Measurements from ENCODE around the gene PCDH9.

Gene PCDH9

DNA sequence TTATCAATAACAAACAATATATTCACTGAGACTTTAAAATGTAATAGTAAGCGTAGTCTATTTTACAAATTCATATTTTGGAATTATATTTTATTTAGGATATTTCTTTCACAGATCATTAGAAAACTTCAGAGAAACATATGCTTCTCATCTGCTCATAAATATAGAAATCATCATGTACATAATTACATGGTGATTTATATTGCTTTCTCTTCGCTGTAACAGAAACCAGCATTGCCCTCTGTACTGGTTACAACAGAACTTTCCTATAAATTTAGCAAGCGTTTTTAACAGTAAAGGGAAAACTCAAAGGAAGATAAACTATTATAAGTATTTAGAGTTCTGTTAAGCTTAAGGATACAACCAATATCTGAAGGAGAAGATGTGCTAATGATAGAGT is 672.8 kb downstream of the PCDH9 start:
- DNase-seq = no peak

DNA sequence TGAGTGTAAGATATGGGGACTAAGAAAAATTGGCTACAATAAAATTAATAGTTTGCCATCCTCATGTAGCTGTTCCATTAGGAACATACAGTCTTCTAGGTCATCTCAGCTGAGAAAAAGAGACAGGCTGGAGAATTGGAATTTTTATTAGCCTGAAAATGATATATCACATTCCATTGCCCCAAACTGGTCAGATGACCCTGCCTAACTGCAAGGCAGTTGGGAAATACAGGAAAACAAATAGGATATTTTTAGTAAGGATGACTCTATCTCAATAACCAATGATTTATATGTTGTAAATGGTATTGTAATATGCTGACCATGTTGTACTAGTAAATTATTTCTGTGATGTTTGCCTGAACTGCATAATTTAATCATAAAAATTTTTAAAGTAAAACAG is 673.8 kb downstream of the PCDH9 start:
- no peak for DNase-seq

DNA sequence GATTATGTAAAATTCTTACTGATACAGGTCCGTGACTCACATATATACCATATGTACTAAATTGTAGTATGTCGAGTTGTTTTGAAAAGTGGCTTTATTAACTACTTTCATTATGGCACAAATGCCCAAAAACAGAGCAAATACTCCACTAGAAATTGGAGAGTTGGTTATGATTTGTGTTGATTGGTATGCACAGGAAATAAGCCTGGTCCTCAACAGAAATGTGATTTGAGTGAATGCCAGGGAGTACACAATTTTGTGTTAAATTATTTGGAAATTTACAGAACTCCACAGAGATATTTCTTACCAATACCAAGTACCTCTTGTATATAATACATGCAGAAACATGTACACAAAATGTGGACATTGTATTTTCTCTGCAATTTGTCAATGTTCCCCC is 676.7 kb downstream of the PCDH9 start:
- no peak for DNase-seq

DNA sequence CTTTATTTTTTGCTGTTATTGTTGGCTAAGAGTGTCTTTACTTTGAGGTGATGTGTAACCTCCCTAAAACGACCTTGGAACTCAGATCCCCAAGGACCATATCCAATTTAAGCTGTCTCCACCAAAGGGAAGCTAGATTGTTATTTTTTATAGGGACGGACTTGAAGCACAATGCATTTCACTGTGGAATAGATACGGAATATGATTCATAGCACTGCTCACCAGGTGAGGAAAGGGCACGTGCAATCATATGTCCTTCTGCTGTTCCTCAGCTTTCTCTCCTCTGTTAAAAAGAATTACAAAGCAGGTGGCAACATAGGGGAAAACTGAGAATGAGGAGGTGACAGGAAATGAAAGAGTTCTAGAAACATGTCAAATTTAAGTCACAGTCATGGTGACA is 679.0 kb downstream of the PCDH9 start:
- no peak for DNase-seq

DNA sequence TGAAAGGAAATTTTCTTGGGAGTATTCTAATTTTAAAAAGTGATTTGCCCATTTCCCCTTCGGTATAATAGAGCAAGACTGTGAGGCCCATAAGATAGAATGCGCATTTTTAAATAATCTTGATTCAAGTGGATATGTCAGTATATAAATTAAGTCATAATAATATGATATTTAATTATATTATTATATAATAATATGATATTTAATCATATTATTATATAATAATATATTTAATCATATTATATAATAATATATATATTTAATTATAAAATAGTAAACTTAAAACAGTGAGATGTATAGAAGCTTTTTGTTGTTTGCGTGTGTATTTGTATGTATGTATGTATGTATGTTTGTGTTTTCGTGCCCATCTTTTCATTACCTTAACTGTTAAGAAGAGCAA is 682.5 kb downstream of the PCDH9 start:
- DNase-seq = no peak

DNA sequence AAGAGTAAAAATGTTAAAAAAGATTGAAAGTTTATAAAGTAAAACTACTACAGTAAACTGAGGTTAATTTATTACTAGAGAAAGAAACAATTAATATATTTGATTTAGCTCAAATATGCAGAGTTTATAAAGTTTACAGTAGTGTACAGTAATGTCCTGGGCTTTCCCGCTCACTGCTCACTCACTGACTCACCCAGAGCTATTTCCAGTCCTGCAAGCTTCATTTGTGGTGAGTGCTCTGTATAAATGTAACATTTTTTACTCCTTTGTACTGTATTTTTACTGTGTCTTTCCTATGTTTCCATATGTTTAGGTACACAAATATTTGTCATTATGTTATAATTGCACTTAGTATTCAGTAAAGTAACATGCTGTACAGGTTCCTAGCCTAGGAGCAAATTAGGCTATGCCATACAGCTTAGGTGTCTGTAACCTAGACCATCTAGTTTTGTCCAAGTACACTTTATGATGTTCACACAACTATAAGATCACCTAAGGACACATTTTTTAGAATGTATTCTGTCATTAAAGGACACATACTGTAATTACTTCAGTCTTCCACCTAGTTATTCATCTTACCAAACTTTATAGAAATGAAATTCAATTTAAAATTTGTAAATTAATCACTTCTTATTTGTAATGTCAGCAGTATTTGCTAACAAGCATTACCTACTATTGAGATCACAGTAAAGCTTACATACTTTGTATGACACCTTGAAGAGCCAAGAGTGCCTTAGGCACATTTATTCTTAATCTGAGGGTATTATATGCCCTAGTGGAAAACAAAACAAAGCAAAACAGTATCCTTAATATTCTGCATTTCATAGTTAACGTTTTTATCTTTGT is 683.4 kb downstream of the PCDH9 start:
- no peak for DNase-seq

DNA sequence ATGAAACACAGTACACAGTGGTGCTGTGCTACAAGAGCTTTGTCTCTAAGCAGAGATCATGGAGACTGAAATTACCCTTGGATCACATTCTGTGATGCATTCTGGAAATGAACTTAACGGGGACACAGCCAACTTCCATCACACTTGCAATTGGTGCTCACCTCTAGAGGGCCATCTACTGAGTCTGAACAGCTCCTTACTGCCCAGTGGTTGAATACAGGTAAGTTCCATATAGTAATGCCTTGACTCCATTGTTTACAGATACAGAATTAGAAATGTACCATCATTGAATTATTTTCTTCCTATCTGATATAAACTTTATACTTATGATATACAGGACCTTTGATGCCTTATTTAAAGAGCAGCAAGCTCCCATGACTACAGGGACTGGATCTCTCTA is 686.4 kb downstream of the PCDH9 start:
- DNase-seq = no peak

DNA sequence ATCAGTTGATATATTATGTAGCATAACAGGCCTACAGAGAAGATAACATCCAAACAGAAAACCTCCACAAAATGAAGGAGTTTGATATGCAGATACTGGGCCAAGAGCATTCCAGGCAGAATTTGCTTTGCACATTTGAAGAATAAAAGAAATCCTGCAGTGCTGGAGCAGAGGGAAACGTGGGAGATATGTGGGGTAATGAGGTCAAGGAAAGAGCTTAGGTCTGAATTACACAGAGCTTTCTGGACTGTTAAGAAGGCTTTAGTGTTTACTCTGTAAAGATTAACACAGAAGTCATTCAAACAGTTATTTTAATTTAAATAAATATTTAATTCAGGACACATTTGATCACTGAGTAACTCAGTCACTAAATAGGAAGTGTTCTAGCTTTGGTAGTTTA is 692.7 kb downstream of the PCDH9 start:
- no peak for DNase-seq

DNA sequence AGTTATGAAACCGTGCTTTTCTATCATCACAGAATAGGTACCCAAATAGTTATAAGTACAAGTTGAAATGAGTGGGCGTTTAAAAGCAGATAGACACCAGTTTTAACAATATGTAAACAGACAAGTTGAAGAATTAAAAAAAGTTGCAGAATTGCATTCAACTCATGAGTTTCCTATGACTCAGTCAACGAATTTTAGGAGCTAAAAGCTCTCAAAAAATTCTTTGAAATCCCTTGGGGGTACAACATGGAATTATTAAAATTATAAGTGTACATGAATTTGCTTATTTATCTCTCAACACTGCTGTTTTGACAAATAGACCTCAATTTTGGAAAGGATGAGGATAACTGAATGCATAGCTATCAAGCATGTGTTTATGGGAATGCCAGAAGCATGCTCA is 693.4 kb downstream of the PCDH9 start:
- DNase-seq = no peak

DNA sequence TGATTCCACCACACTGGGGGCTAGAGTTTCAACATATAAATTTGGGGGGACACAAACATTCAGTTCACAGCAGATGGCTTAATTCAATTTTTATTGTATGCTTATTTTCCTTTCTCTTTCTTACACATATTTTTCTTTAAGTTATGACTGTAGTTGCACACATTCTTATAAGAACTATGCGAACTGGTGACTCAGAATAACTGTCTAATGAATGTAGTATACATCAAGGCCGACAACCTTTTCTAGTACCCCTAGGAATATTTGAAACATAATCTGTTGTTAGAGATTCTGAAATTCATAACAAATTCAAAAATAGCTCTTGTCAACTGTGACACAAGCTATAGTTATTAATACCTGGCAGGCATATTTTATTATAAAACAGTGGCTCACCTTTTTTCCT is 695.6 kb downstream of the PCDH9 start:
- no peak for DNase-seq

DNA sequence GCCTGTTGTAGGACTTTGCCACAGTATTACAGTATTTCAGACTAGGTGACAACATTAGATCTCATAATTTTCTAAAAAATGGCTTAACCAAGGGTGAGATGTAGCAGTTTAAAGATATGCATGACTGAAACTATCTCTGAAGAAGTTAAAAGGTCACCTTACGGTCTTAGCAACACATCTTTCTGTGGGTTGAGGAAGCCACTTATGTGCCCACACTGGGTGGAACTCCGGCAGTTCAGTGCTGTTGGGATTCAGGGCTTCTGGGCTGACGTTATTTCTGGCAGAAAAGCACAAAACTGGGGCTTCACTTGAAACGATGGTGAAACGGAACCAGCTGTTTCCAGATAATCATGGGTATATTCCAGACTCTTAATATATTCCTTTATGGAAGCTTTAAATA is 697.3 kb downstream of the PCDH9 start:
- DNase-seq = no peak

DNA sequence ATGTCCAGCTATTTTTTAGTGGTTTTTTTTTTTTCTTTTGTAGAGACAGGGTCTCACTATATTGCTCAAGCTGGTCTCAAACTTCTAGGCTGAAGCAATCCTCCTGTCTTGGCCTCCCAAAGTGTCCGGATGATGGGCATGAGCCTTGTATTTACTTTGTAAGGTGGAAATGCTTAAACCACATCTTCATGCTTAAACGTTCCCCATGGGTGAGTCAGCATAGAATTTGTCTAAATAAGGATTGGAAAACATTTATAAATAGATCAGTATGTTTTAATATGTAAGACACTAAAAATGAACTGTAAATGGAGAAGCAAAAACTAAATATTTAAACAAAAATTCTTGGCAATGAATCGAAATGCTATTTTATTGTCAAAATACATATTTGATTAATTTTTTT is 698.0 kb downstream of the PCDH9 start:
- no peak for DNase-seq

DNA sequence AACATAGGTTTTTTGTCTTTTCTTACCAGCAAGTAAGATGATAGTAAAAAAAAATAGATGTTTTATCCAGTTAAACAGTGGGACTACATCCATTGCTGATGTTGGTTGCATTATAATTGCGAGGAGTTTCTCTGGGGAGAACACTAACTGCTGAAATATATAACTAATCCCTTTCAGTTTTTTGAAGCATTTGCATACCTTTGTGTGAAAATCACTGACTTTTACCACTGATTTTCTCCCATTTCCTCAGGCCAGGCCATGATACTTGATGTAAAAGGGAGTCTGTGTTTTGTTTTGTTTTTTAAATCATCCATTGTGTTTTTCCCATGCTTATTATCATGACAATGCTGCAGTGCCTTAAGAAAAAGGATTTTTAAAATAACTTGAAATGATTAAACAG is 699.5 kb downstream of the PCDH9 start:
- DNase-seq = no peak

DNA sequence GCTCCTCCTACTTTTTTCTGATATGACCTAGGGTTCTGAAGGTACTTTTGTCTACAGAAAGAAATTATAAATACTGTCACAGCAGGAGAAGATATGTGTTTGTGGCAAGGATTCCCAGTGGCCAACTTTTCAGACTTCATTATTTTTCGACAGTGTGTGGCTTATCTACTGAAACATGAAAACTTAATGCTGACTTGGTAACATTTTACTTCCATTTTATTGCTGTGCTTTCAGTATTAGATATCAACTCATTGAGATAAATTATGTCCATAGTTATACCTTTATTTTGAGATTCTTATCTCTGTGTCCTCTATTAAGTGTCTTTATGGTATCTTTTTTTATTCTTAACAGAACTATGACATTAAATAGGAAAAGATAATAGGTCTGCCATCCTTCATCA is 700.0 kb downstream of the PCDH9 start:
- no peak for DNase-seq

DNA sequence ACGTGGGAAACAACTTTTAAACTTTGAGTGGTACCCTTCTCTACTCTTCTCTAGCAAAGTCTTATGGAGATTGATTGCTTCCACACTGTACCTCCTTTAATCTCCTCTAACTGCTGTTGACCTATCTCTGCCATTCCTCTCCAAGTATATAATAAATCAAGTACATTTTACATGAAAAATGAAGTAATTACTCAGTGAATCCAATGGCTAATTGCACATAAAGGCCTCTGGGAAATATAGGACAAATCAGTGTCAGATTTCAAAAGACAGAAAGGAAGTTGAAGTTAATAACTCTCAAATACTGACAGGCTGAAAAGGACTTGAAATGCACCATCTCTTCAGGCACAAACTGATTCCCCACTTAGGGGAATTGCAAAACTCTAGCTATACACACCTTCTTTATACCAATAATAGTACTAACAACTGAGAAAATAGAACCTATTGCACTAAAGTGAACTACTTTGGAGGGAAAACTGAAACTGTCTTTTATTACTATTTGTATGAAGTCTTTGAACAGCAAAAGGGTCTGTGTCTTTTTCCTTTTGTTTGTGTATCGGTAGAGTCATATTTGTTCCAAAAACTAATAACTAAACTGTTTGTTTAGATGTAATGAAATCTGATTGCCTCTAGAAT is 701.1 kb downstream of the PCDH9 start:
- no peak for DNase-seq

DNA sequence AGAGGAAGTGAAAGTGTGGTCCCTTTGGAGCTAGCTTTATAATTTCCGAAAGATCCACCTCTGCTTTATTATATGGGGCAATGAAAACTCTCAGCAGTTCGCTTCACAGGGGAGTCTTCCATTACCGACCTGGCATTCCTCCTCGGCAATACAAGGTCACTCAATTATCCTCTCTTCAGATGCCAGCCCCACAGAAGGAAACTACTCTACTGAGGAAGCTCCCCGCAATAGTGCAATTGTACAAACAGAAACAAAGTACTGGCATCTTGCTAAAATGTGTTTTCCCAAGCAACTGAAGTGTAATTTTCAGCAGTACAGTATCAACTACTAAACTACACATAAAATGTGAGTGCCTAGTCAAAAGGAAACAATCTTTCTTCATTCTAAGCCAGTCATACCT is 702.0 kb downstream of the PCDH9 start:
- no peak for DNase-seq

DNA sequence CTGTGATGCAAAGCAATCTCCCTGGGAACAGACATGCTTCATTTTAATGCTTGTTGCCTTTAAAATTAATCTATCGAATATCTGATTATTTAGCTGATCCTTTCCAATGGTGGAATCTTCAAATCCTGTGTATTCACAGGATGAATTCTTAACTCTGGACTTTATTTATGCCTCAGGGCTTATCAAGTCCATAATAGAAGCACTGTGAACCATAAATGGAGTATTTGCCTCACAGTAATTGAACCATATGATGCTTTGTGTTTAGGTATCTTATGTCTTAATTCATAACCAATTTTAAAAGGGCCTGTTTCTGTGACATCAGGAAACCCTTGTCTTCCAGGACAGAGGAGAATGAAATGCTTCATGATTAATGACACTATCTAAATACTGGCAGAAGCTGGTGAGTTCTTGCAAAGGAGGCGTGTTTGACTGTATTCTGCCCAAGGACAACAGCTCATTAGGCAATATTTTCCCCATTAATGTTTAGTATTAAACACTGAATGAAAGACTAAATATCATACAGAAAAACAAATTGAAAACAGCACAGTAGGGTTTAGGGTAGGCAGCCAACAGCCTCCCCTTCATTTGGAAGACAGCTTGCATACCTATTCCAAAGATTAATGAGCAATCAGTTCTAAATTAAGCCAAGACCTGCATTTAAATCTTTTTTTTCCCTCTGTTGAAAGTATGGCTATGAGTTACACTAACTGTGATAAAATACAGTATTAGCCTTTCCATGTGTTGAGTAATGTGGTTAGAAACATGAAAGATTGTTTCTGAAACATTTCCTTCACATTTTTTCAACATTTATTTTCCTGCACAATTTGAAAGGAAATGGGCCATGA is 709.4 kb downstream of the PCDH9 start:
- no peak for DNase-seq

DNA sequence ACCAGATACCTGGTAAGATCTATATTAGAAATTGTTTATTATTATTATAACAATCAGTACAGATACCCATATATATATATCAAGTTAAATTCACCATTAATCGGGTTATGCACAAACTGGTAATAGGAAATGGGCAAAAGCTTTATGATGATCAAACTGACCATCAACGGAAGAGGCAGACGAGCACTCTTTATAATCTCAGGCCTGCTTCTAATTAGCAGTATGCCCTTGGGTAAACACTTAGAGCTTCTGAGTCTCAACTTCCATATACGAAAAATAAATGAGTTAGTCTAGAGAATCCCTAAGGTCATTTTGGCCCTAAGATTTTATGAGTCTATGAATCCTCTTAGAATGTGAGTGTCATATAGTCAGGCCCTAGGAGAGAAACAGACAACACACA is 710.9 kb downstream of the PCDH9 start:
- DNase-seq = no peak

DNA sequence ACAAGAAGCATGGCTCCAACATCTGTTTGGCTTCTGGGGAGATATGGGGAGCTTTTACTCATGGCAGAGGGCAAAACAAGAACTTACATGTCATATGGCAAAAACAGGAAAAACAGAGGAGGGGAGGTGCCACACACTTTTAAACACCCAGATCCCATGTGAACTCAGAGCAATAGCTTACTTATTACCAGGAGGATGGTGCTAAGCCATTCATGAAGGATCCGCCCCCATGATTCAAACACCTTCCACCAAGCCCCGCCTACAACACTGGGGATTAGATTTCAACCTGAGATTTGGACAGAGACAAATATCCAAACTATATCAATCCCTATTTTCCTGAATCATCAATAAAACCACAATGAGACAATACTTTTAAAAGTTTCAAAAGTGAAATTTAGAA is 712.1 kb downstream of the PCDH9 start:
- DNase-seq = no peak

DNA sequence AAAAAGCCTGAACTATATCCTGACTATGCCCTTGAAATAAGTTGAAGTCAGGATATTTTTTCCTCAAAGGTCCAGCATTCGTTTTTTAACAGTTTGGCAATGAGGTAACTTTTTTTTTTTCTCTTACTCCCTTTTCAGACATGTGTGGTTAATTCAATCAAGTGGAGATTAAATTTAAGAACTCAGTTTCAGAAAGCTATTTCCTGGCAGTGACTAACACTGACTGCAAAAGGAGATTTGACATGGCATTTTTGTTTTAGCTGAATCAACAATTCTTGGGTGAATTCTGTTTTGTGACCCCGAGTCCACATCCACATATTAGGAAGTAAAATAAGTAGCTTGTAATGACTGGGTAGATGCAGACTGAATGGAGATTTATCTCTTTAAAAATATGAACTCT is 716.4 kb downstream of the PCDH9 start:
- DNase-seq = no peak

DNA sequence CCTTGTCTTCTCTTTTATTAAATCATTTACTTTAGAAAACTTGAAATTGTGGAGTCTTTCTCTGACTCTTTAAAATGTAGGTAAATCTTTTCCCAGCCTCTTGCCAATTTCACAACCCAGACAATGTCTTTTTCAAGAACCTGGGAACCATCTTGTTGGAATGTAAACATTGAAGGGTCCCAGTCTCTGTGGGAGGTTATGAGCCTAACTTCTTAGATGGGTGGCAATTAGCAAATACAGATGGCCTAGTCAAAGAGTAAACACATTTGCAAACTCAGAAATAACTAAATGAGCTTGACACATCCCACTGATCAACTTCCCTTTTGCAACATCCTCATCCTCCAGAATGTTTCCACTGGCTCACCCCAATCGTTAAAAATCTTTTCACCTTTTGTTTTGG is 721.0 kb downstream of the PCDH9 start:
- no peak for DNase-seq

DNA sequence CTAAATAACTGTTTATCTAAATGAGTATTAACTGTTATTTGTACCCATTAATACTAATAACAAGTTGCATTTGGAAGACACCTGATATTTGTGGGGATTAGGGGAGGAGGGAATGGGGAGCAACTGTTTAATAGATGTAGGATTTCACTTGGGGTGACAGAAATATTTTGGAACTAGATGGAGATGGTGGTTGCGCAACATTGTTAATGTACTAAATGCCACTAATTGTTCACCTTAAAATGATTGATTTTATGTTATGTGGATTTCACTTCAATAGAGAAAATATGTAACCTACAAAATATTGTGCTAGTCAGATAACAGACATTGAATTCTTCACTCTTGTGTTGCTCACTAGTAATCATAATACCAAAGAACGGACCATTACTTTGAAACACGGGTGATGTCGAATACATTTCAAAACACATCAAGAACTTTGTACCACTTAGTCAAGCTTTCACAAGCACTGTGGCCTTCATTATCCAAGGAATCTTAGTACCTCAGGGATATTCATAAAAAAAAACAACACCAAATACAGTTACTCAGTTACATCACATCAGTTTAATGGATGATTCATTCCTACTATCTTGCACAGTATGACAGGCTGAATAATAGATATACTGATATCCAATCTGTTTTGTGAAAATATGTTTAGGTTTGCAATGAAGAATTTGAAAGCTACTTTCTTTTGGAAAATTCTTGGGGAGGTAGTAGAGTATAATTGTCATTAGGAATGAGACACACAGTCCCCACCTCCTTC is 721.8 kb downstream of the PCDH9 start:
- DNase-seq = no peak

DNA sequence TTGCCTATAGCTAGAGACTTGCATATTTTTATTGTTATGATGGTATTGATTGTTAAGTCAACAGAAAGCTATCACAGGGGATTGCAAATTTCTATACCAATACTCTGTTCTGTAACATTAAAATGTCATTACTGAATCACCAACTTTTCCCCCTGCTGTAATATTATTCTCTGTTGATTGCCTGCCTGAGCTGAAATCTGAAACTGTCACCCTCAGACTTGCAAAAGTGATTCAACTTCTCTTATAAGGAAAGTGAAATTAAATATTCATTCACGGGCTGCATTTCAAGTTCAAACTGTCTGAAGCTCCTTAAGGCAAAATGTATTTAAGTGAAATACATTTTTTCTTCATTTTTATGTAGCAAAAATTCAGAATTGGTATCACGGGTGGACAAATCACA is 723.2 kb downstream of the PCDH9 start:
- no peak for DNase-seq
